ENCODE measurements around the gene UHRF2. TPM values are rescaled to one million over a fixed set of nuclear protein-coding genes. Genes with fewer than 3 reads are reported as not detected.

UHRF2 gene
- total RNA-seq, 1 experiment from 2014 or later, result 31.3 TPM

DNA sequence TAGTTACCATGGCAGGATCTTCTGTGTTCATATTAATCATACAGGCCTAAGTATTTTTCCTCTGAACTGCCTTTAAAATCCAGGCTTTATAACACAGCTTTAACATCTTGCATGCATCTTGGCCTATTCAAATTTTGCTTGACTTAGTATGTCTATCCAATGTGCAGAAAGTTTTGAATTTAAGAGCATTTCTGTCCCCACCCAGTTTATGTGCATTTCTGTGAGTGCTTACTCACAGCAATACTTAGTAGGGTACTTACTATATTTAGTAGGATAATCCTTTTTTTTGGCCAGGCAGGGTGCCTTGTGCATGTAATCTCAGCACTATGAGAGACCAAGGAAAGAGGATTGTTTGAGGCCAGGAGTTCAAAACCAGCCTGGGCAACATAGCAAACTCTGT, 18.0 kb downstream of the UHRF2 start:
- no TSS peak for BruUV-seq (replicated peaks)
- no peak overlapping the region for H2AFZ ChIP-seq (ENCODE audit: low read length)
- H3F3A ChIP-seq (ENCODE audit: low read length, unreplicated experiment), result no peaks in the 10 kb centered on the region
- TF ChIP-seq, protein P1, sequence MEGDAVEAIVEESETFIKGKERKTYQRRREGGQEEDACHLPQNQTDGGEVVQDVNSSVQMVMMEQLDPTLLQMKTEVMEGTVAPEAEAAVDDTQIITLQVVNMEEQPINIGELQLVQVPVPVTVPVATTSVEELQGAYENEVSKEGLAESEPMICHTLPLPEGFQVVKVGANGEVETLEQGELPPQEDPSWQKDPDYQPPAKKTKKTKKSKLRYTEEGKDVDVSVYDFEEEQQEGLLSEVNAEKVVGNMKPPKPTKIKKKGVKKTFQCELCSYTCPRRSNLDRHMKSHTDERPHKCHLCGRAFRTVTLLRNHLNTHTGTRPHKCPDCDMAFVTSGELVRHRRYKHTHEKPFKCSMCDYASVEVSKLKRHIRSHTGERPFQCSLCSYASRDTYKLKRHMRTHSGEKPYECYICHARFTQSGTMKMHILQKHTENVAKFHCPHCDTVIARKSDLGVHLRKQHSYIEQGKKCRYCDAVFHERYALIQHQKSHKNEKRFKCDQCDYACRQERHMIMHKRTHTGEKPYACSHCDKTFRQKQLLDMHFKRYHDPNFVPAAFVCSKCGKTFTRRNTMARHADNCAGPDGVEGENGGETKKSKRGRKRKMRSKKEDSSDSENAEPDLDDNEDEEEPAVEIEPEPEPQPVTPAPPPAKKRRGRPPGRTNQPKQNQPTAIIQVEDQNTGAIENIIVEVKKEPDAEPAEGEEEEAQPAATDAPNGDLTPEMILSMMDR (conservative IDR thresholded peaks at IDR 0.05; ENCODE audit: low read depth, low read length), result no peak
- TF ChIP-seq EZH2 (IDR thresholded peaks at IDR 0.05; ENCODE audit: low read length, unreplicated experiment), result no peak
- TF ChIP-seq EZH2phosphoT487 (IDR thresholded peaks at IDR 0.05; ENCODE audit: borderline replicate concordance, low read length), result no peak
- ATAC-seq (no peak), DNase-seq (no peak)
- H3K9ac ChIP-seq (ENCODE audit: low read length), result no peak overlapping the region
- peaks cover 98% of the 10 kb centered on the region for H3K79me2 ChIP-seq (ENCODE audit: low read length)
- no peak overlapping the region for H3K4me3 ChIP-seq (ENCODE audit: low read length)
- no peaks in the 10 kb centered on the region for H3K9me3 ChIP-seq (ENCODE audit: low read length)
- 0 out of 2 replicates have a peak, but pooled peaks cover 6% of the 10 kb centered on the region for H3K36me3 ChIP-seq (ENCODE audit: low read depth, low read length)
- CTCF ChIA-PET, result no interaction called here
- POLR2A ChIA-PET (ENCODE audit: unreplicated experiment), result no interaction called here
- intact Hi-C loops (cut with micrococcal nuclease), result no loop called here
- no peak overlapping the region for H3K4me2 ChIP-seq (ENCODE audit: low read length)
- H3K27ac ChIP-seq (ENCODE audit: low read length), result no peak overlapping the region
- no peaks in the 10 kb centered on the region for H3K27me3 ChIP-seq (ENCODE audit: low read length)
- H3K4me1 ChIP-seq (ENCODE audit: insufficient read depth, low read length), result no peaks in the 10 kb centered on the region
- H4K20me1 ChIP-seq (ENCODE audit: low read length), result 0 out of 2 replicates have a peak, but pooled peaks cover 14% of the 10 kb centered on the region
- H3K9me2 ChIP-seq (replicated peaks; ENCODE audit: low read length), result no peaks in the 10 kb centered on the region

DNA sequence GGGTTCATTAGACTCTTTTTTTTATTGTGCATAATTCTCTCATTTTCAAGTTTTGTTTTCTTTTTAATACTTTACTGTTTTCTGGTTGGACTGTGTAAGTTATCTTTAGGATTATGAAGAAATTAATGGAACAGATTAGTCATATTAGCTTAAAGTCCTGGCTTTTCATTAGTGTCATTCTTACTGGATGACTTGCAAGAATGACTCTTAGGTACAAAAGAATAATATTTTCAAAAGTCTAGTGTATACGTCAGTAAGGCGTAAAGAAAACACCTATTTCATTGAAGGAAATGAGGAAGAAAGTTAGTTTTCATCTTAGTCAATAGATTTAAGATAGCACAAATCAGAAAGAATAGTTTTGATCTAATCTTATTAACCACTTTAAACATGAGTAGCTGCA, 20.4 kb downstream of the UHRF2 start:
- no peaks in the 10 kb centered on the region for H3K9me3 ChIP-seq (ENCODE audit: low read length)
- ATAC-seq (no peak), DNase-seq (no peak)
- CTCF ChIA-PET, result no interaction called here
- H3K9me2 ChIP-seq (replicated peaks; ENCODE audit: low read length), result no peaks in the 10 kb centered on the region
- H3K27me3 ChIP-seq (ENCODE audit: low read length), result no peaks in the 10 kb centered on the region
- H4K20me1 ChIP-seq (ENCODE audit: low read length), result 0 out of 2 replicates have a peak, but pooled peaks cover 11% of the 10 kb centered on the region
- no peak overlapping the region for H3K9ac ChIP-seq (ENCODE audit: low read length)
- BruUV-seq (replicated peaks), result no TSS peak
- H3K36me3 ChIP-seq (ENCODE audit: low read depth, low read length), result peaks cover 10% of the 10 kb centered on the region; the same call in 1 of the 2 replicates
- H3K79me2 ChIP-seq (ENCODE audit: low read length), result peaks cover 99% of the 10 kb centered on the region
- H3F3A ChIP-seq (ENCODE audit: low read length, unreplicated experiment), result no peaks in the 10 kb centered on the region
- H3K27ac ChIP-seq (ENCODE audit: low read length), result no peak overlapping the region
- H3K4me3 ChIP-seq (ENCODE audit: low read length), result no peak overlapping the region
- intact Hi-C loops (cut with micrococcal nuclease), result no loop called here
- POLR2A ChIA-PET (ENCODE audit: unreplicated experiment), result no interaction called here
- TF ChIP-seq, protein P1 (conservative IDR thresholded peaks at IDR 0.05; ENCODE audit: low read depth, low read length), result no peak
- H2AFZ ChIP-seq (ENCODE audit: low read length), result no peak overlapping the region
- H3K4me2 ChIP-seq (ENCODE audit: low read length), result no peak overlapping the region
- no peaks in the 10 kb centered on the region for H3K4me1 ChIP-seq (ENCODE audit: insufficient read depth, low read length)

DNA sequence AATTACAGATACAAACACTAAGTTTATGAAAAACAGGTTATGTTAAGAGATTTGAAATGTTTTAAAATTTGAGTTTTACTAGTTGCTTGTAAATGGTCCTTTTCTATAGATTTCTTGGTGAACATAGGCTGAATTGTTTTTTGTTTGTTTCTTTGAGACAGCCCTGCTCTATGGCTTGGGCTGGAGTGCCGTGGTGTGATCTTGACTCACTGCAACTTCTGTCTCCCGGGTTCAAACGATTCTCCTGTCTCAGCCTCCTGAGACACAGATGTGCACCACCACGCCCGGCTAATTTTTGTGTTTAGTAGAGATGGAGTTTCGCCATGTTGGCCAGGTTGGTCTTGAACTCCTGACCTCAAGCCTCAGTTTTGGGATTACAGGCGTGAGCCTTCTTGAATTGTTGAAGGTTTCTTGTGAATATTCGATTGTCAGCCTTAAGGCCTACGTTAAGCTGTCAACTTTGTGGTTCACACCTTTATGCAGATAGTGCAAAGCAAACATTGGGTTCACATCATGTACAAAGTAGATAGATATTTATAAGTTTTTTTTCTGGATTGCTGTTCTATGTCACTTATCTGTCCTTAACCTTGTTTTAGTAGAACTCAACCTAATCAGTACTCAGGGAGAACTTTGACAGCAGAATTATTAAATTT, 26.2 kb downstream of the UHRF2 start:
- no peaks in the 10 kb centered on the region for H3K9me2 ChIP-seq (replicated peaks; ENCODE audit: low read length)
- TF ChIP-seq, protein P1 (conservative IDR thresholded peaks at IDR 0.05; ENCODE audit: low read depth, low read length), result no peak
- TF ChIP-seq EZH2phosphoT487 (IDR thresholded peaks at IDR 0.05; ENCODE audit: borderline replicate concordance, low read length) (no peak), EZH2 (IDR thresholded peaks at IDR 0.05; ENCODE audit: low read length, unreplicated experiment) (no peak)
- no peak overlapping the region for H3K27ac ChIP-seq (ENCODE audit: low read length)
- POLR2A ChIA-PET (ENCODE audit: unreplicated experiment), result no interaction called here
- no peaks in the 10 kb centered on the region for H3F3A ChIP-seq (ENCODE audit: low read length, unreplicated experiment)
- H3K27me3 ChIP-seq (ENCODE audit: low read length), result no peaks in the 10 kb centered on the region
- peaks cover 100% of the 10 kb centered on the region for H3K79me2 ChIP-seq (ENCODE audit: low read length)
- no peak overlapping the region for H3K9ac ChIP-seq (ENCODE audit: low read length)
- ATAC-seq (no peak), DNase-seq (no peak)
- H3K4me3 ChIP-seq (ENCODE audit: low read length), result no peak overlapping the region
- peaks cover 12% of the 10 kb centered on the region; the same call in 1 of the 2 replicates for H3K36me3 ChIP-seq (ENCODE audit: low read depth, low read length)
- CTCF ChIA-PET, result no interaction called here
- no peak overlapping the region for H2AFZ ChIP-seq (ENCODE audit: low read length)
- BruUV-seq (replicated peaks), result no TSS peak
- H3K9me3 ChIP-seq (ENCODE audit: low read length), result no peaks in the 10 kb centered on the region
- no peak overlapping the region for H3K4me2 ChIP-seq (ENCODE audit: low read length)
- no peaks in the 10 kb centered on the region for H3K4me1 ChIP-seq (ENCODE audit: insufficient read depth, low read length)
- intact Hi-C loops (cut with micrococcal nuclease), result no loop called here
- H4K20me1 ChIP-seq (ENCODE audit: low read length), result no peaks in the 10 kb centered on the region
